Fibroblast of lung (primary cell): ENCODE data around the gene HDHD5.

Experiments used
- EZH2 ChIP-seq: IDR thresholded peaks from 2 replicates; pipeline ENCODE4 v1.5.1; 2012; ENCODE audit warnings: low read length, control low read depth, mild to moderate bottlenecking; ENCODE audit errors: missing control alignments
- TF ChIP-seq, protein P1 (sequence below), 2 donors: IDR thresholded peaks in 1 of 2; conservative IDR thresholded peaks in 1 of 2; 1 replicate in 1 of 2; 2 replicates in 1 of 2; pipeline ENCODE4 v1.5.1; 2011 to 2012; ENCODE audit warnings: low read length in 2 of 2, control low read depth in 1 of 2, inconsistent platforms in 1 of 2, low read depth in 1 of 2, mild to moderate bottlenecking in 1 of 2

DNA sequence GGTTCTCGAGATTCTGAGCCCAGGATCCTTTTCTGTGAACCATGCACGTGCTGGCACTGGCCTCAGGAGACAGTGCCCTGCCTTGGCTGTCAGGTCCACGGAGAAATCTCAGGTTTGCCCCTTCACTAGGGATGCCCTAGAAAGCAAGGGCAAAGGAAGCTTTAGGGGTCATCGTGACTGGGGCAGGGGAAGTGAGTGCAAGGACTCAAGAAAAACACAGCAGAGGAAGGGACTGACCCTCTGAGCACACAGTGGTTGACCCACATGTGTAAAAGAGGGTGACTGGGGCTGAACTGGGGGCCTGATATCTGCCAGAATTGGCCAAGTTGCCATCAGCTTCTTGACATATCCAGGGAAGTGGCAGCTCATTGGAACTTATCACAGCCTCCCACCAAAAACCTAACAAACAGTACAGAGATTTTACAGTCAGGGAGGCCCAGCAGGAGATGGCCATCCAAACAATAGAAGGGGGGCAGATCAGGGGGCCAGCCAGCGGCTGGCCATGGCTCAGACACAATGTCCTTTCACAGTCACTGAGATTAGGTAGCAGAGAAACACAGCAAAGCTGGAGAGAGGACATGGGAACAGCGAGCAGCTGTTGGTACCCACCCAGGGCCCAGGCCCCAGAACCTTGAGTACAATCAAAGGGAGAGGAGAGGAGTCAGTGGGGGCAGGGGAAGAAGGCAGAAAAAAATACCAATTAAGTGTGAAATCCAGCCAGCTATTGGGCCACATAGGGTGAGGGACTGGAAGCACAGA, 42.3 kb downstream of the HDHD5 start:
- TF ChIP-seq, protein P1, sequence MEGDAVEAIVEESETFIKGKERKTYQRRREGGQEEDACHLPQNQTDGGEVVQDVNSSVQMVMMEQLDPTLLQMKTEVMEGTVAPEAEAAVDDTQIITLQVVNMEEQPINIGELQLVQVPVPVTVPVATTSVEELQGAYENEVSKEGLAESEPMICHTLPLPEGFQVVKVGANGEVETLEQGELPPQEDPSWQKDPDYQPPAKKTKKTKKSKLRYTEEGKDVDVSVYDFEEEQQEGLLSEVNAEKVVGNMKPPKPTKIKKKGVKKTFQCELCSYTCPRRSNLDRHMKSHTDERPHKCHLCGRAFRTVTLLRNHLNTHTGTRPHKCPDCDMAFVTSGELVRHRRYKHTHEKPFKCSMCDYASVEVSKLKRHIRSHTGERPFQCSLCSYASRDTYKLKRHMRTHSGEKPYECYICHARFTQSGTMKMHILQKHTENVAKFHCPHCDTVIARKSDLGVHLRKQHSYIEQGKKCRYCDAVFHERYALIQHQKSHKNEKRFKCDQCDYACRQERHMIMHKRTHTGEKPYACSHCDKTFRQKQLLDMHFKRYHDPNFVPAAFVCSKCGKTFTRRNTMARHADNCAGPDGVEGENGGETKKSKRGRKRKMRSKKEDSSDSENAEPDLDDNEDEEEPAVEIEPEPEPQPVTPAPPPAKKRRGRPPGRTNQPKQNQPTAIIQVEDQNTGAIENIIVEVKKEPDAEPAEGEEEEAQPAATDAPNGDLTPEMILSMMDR (conservative IDR thresholded peaks at IDR 0.05 in 1 of 2, IDR thresholded peaks at IDR 0.05 in 1 of 2; ENCODE audit: low read depth in 1 of 2, low read length in 2 of 2): no peak
- no peak for TF ChIP-seq EZH2
